Measurements from ENCODE around the gene WFDC2. TPM values are rescaled to one million over a fixed set of nuclear protein-coding genes. Genes with fewer than 3 reads are reported as not detected.

WFDC2 gene
- total and polyA plus RNA-seq, 2 of the 13 experiments (the other 11 are each of a cell fraction or from before 2014, with no cell fraction given) = 0.33 TPM; not detected in 1

- TF ChIP-seq MTF2 (CRISPR knock-in tag; IDR thresholded peaks at IDR 0.05; ENCODE audit: borderline replicate concordance) (0 out of 2 replicates have a peak, but pooled peaks have one; percentile 38), SNAPC5 (CRISPR knock-in tag; IDR thresholded peaks at IDR 0.05; ENCODE audit: borderline replicate concordance) (peak; percentile 79; the same call in 1 of the 2 replicates), ZNF7 (CRISPR knock-in tag; IDR thresholded peaks at IDR 0.05) (no peak), ZNF678 (CRISPR knock-in tag; IDR thresholded peaks at IDR 0.05) (no peak; the same call in 1 of the 2 replicates), SATB2 (CRISPR knock-in tag; IDR thresholded peaks at IDR 0.05) (no peak), UBTF (CRISPR knock-in tag; IDR thresholded peaks at IDR 0.05) (peak; percentile 81), AHR (CRISPR knock-in tag; IDR thresholded peaks at IDR 0.05) (peak; percentile 79; the same call in 1 of the 2 replicates), CAMTA2 (CRISPR knock-in tag; IDR thresholded peaks at IDR 0.05; ENCODE audit: borderline replicate concordance) (peak; percentile 51; the same call in 1 of the 2 replicates), ZSCAN25 (CRISPR knock-in tag; IDR thresholded peaks at IDR 0.05) (peak; percentile 59; the same call in 1 of the 2 replicates), KAT8 (CRISPR knock-in tag; IDR thresholded peaks at IDR 0.05) (peak; percentile 76), ZNF570 (CRISPR knock-in tag; IDR thresholded peaks at IDR 0.05; ENCODE audit: borderline replicate concordance) (peak; percentile 72; the same call in 1 of the 2 replicates), MED8 (CRISPR knock-in tag; IDR thresholded peaks at IDR 0.05; ENCODE audit: insufficient replicate concordance) (no peak), MYNN (CRISPR knock-in tag; IDR thresholded peaks at IDR 0.05; ENCODE audit: low read depth) (0 out of 2 replicates have a peak, but pooled peaks have one; percentile 49), ZNF276 (CRISPR knock-in tag; IDR thresholded peaks at IDR 0.05; ENCODE audit: low read depth) (peak; percentile 88), EZH2 (conservative IDR thresholded peaks at IDR 0.05; ENCODE audit: low read depth, low read length) (no peak), SALL2 (CRISPR knock-in tag; IDR thresholded peaks at IDR 0.05) (0 out of 2 replicates have a peak, but pooled peaks have one; percentile 42), ZNF639 (CRISPR knock-in tag; conservative IDR thresholded peaks at IDR 0.05) (no peak; the same call in 1 of the 2 replicates), RFXANK (CRISPR knock-in tag; IDR thresholded peaks at IDR 0.05) (peak; percentile 85; the same call in 1 of the 2 replicates), HOXA3 (CRISPR knock-in tag; IDR thresholded peaks at IDR 0.05) (0 out of 2 replicates have a peak, but pooled peaks have one; percentile 54), MIER3 (CRISPR knock-in tag; IDR thresholded peaks at IDR 0.05; ENCODE audit: borderline replicate concordance) (peak; percentile 44; the same call in 1 of the 2 replicates), BCLAF1 (IDR thresholded peaks at IDR 0.05) (no peak)
These were observed 32.6 kb upstream of the WFDC2 start (continued) for GRCh38 chr20:45436732-45437485.

All from HepG2 (cell line).